Urinary bladder (tissue), 4 donors: ENCODE data around the gene DDR1. TPM values are rescaled to one million over a fixed set of nuclear protein-coding genes. Genes with fewer than 3 reads are reported as not detected.
"Not testable (repeated sequence)": the region's sequence is repeated elsewhere in the genome, so short reads cannot be mapped to it uniquely, and the experiment has no call there.

Experiments
- DNase-seq: peaks from one replicate; pipeline ENCODE4 v3.0.0-alpha.2; 2015; ENCODE audit errors: extremely low spot score
- H3K27ac ChIP-seq: one replicate; pipeline ENCODE4 v1.5.1; 2013; ENCODE audit warnings: low read depth, mild to moderate bottlenecking, moderate library complexity
- H3K36me3 ChIP-seq: one replicate; pipeline ENCODE4 v1.6.1; 2013; ENCODE audit warnings: mild to moderate bottlenecking, moderate library complexity; ENCODE audit not compliant: insufficient read depth
- H3K4me1 ChIP-seq: one replicate; pipeline ENCODE4 v1.6.1; 2013; ENCODE audit warnings: mild to moderate bottlenecking, moderate library complexity; ENCODE audit not compliant: insufficient read depth
- H3K4me3 ChIP-seq: one replicate; pipeline ENCODE4 v1.5.1; 2013; ENCODE audit warnings: low read depth, low read length
- WGBS: extraction: QIAGEN DNeasy Blood & Tissue Kit; methylation state at CpG from one replicate; pipeline ENCODE4 v1.1.7; 2013; 5-methylcytosine and 5-hydroxymethylcytosine counted together
- polyA plus RNA-seq: library from polyadenylated mRNA; stranded (reverse); fragments of 200-250 nt; gene quantifications from one replicate; pipeline ENCODE4 v1.2.3, GENCODE V29; 2013
- total RNA-seq: library from RNA; depleted of rRNA; stranded (reverse); fragments of >200 nt; gene quantifications from one replicate; pipeline ENCODE4 v1.2.3, GENCODE V29; 2014
- donor health status: healthy with polysubstance abuse.
- donor health status: healthy.

The DDR1 gene
- total and polyA plus RNA-seq, 2 donors: 33.8 to 44.7 TPM

- no peak overlapping the region for H3K27ac ChIP-seq
- no peak overlapping the region for H3K4me3 ChIP-seq
- no peaks in the 10 kb centered on the region for H3K36me3 ChIP-seq
- H3K4me1 ChIP-seq: no peaks in the 10 kb centered on the region
- WGBS: 90% methylated on average over 7 of the region's 7 CpGs
- DNase-seq: no peak
These were observed 32.7 kb downstream of the DDR1 start for GRCh38 chr6:30917041-30917440.

- H3K27ac ChIP-seq: no peak overlapping the region
- H3K4me1 ChIP-seq: no peaks in the 10 kb centered on the region
- H3K36me3 ChIP-seq: no peaks in the 10 kb centered on the region
- DNase-seq: no peak
- H3K4me3 ChIP-seq: no peak overlapping the region
- WGBS: 91% methylated on average over 8 of the region's 8 CpGs
These were observed 33.2 kb downstream of the DDR1 start for GRCh38 chr6:30917487-30917886.

- WGBS: 94% methylated on average over 8 of the region's 8 CpGs
- peaks cover 2% of the 10 kb centered on the region for H3K36me3 ChIP-seq
These were observed 34.4 kb downstream of the DDR1 start for GRCh38 chr6:30918670-30919069.

GRCh38 chr6:30922447-30922852, 38.1 kb downstream of the DDR1 start:
- WGBS: 92% methylated on average over 7 of the region's 7 CpGs
- Histone ChIP-seq H3K4me1 (no peaks in the 10 kb centered on the region), H3K36me3 (peaks cover 2% of the 10 kb centered on the region), H3K27ac (no peak overlapping the region), H3K4me3 (no peak overlapping the region)
- DNase-seq: no peak

More at GRCh38 chr6:30918670-30919069, 34.4 kb downstream of the DDR1 start:
- H3K27ac ChIP-seq: no peak overlapping the region
- DNase-seq: no peak
- no peak overlapping the region for H3K4me3 ChIP-seq
- H3K4me1 ChIP-seq: no peaks in the 10 kb centered on the region

- H3K27ac ChIP-seq, H3K4me1 ChIP-seq, DNase-seq, H3K36me3 ChIP-seq, H3K4me3 ChIP-seq: not testable (repeated sequence)
- WGBS: 84% methylated on average over 9 of the region's 9 CpGs
These were observed 39.8 kb downstream of the DDR1 start for GRCh38 chr6:30924040-30924627.

GRCh38 chr6:30926644-30927043, 42.3 kb downstream of the DDR1 start:
- H3K4me3 ChIP-seq: no peak overlapping the region
- WGBS: 89% methylated on average over 4 of the region's 4 CpGs
- H3K4me1 ChIP-seq: no peaks in the 10 kb centered on the region
- peaks cover 2% of the 10 kb centered on the region for H3K36me3 ChIP-seq
- DNase-seq: no peak
- H3K27ac ChIP-seq: no peak overlapping the region

- WGBS: 97% methylated on average over 3 of the region's 3 CpGs
- H3K4me1 ChIP-seq, H3K27ac ChIP-seq, H3K36me3 ChIP-seq, DNase-seq, H3K4me3 ChIP-seq: not testable (repeated sequence)
These were observed 42.8 kb downstream of the DDR1 start for GRCh38 chr6:30927080-30927479.

GRCh38 chr6:30928677-30929076, 44.4 kb downstream of the DDR1 start:
- H3K4me1 ChIP-seq: no peaks in the 10 kb centered on the region
- no peaks in the 10 kb centered on the region for H3K36me3 ChIP-seq
- H3K4me3 ChIP-seq: no peak overlapping the region
- no peak overlapping the region for H3K27ac ChIP-seq
- no peak for DNase-seq
- WGBS: 82% methylated on average over 3 of the region's 3 CpGs

- Histone ChIP-seq H3K36me3 (no peaks in the 10 kb centered on the region), H3K27ac (no peak overlapping the region), H3K4me3 (no peak overlapping the region), H3K4me1 (no peaks in the 10 kb centered on the region)
- DNase-seq: no peak
- 92% methylated on average over 4 of the region's 4 CpGs for WGBS
These were observed 46.2 kb downstream of the DDR1 start for GRCh38 chr6:30930506-30930905.

- H3K36me3 ChIP-seq: no peaks in the 10 kb centered on the region
- WGBS: 68% methylated on average over 8 of the region's 8 CpGs
- DNase-seq: no peak
- H3K4me3 ChIP-seq: no peak overlapping the region
- no peak overlapping the region for H3K27ac ChIP-seq
- H3K4me1 ChIP-seq: no peaks in the 10 kb centered on the region
These were observed 47.0 kb downstream of the DDR1 start for GRCh38 chr6:30931272-30931671.

GRCh38 chr6:30931969-30932645, 47.8 kb downstream of the DDR1 start, which contains the start of gene SFTA2:
TSS of gene SFTA2 (minus strand) at chr6:30932170. CDS start at chr6:30932096, 74 bp downstream.
- H3K36me3 ChIP-seq: no peaks in the 10 kb centered on the region
- WGBS: 85% methylated on average over 7 of the region's 7 CpGs
- no peak within 1 kb of the TSS for H3K27ac ChIP-seq
- H3K4me3 ChIP-seq: no peak within 1 kb of the TSS
- no peak for DNase-seq
- H3K4me1 ChIP-seq: no peaks in the 10 kb centered on the region

- Histone ChIP-seq H3K4me3 (no peak overlapping the region), H3K27ac (no peak overlapping the region), H3K36me3 (no peaks in the 10 kb centered on the region), H3K4me1 (no peaks in the 10 kb centered on the region)
- DNase-seq: no peak
- WGBS: 80% methylated on average over 6 of the region's 6 CpGs
These were observed 48.5 kb downstream of the DDR1 start for GRCh38 chr6:30932665-30933365.

GRCh38 chr6:30935018-30935417, 50.7 kb downstream of the DDR1 start:
- H3K4me3 ChIP-seq: no peak overlapping the region
- no peak overlapping the region for H3K27ac ChIP-seq
- H3K36me3 ChIP-seq: no peaks in the 10 kb centered on the region
- DNase-seq: no peak
- WGBS: 34% methylated on average over 3 of the region's 3 CpGs
- no peaks in the 10 kb centered on the region for H3K4me1 ChIP-seq

GRCh38 chr6:30937265-30937664, 52.9 kb downstream of the DDR1 start:
- no peak for DNase-seq
- H3K27ac ChIP-seq: no peak overlapping the region
- 70% methylated on average over 6 of the region's 6 CpGs for WGBS

More at GRCh38 chr6:30937265-30937664, 52.9 kb downstream of the DDR1 start:
- no peak overlapping the region for H3K4me3 ChIP-seq
- no peaks in the 10 kb centered on the region for H3K4me1 ChIP-seq
- no peaks in the 10 kb centered on the region for H3K36me3 ChIP-seq
